Measurements from ENCODE around the gene SLC35A3.
"Not testable (repeated sequence)": the region's sequence is repeated elsewhere in the genome, so short reads cannot be mapped to it uniquely, and the experiment has no call there.

Gene SLC35A3
- total RNA-seq: 8.8 to 39.2 (median 23.5) reads per million in 17 experiments

DNA sequence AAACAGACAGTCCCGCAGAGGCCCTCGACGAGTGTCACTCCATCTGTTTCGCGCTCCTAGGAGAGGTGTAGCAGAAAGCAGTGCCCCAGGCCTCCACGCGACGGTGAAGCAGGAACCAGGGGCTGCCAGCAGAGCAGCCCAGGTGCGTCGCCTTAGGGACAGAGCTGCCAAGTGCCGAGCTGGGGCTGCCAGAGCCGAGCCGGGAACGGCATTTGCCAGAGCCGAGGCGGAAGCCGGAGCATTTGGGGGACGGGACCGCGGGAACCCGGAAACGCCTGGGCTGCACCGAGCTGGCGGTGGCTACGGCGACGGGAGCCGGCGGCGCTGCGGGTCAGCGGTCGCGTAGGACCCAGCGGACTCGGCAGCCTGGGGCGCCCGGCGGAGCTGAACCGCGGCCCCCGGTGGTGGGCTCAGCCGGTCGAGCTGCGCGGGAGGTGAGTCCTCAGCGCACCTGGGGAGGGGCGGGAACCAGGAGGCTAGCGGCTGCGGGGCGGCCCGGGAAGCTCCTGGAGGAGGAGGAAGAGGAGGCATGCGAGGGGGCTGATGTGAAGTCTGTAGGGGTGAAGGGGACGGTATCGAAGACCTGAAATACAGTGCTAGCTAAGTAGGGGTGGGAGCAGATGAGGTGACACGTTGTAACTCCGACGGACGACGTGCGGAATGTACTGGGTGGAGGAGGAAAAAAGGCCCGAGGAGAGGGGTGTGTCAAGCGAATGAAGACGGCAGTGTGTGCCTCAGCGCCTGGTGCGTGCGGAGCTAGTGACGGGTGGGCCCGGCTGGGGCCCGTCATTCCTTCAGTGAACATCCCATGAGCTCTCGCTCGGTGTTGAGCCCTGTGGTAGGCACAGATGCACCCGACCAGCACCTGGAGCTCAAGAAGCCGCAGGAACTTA is at the start of gene SLC35A3:
Gene SLC35A3 (plus strand): TSS at position 268 of the 893 bp plus-strand sequence. CDS start 23,559 bp downstream, outside the sequence.
- peak; percentile 84 to 92 (median 87) for DNase-seq

DNA sequence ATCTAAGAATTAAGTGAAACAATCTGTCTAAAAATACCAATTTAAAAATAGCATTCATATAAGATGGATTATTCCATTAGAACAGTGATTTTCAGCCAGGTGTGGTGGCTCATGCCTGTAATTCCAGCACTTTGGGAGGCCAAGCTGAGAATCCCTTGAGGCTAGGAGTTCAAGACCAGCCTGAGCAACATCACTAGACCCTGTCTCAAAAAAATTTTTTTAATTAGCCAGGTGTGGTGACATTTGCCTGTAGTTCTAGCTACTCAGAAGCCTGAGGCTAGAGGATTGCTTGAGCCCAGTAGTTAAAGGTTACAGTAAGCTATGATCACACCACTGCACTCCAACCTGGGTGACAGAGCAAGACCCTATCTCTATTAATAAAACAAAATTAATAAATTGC is 35.0 kb upstream of the SLC35A3 start:
- DNase-seq: no peak

DNA sequence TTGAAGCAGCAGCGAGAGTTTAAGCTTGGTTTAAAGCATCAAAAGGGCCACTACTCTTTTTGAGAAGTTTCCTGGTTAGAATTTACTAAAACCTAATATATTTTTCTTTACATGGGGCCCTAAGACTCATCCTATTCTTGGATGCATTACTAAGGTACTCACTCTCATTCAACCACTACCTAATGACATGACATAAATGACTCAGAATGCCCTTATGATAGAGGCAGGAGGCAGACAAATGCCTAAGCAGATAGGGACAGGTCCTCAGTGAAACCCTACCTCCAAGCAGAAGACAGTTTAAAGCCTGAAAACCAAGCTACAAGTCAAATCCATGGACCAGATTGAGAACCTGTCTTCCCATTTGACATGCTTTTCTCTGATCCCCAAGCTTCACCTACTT is 34.3 kb upstream of the SLC35A3 start:
- DNase-seq: no peak

DNA sequence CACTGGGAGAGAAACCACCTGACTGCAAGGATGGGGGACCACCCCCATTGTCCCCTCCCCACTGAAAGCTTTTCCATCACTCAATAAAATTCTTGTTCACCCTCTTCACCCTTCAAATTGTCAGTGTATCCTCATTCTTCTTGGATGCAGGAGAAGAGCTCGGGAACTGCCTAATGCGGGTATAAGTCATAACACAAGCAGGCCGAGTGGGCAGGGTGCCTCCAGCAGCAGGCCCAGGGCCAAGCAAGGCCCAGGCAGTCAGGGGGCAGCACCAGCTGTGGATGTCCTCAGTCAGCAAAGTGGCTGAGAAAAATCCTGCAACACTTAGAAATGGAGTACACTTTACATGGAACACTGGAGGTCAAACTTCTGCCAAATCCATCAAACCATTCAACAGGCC is 33.7 kb upstream of the SLC35A3 start:
- DNase-seq: no peak

DNA sequence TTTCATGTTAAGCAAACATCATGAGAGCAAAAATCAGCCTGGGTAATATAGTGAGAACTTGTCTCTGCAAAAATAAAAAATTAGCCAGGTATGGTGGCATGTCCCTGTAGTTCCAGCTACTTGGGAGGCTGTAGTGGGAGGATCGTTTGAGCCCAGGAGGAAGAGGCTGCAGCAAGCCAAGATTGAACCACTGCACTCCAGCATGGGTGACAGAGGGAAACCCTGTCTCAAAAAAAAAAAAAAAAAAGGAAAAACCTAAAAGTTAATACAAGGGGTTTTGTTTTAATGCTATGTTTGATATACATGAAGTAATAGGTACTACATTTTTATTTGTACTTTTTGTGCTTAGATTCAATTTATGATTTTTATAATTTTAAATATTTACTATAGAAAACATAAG is 27.1 kb upstream of the SLC35A3 start:
- DNase-seq: no peak

DNA sequence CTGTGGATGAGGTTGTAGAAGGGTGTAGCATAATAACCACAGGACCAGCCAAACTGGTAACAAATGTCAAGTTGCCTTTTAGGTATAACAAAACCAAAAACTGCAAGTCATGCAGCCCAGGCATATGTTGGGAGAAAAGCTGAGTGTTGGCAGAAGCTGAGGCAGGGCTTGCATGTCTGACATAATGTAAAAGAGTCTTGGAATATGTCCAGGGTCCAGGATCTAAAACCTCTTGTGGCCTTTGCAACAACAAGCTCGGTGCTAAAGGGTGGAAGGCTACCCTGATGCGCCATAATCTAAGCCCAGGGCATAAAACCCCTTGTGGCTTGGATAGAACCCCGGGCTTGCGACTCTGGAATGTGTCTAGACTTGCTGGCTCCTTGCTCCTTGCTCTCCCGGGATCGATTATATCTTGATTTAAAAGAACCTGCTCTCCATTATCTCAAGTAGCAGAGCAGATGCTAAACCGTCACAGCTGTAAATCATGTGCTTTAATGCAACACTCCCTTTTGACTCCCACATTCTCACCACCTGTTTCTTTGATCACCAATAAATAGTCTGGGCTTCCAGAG is 26.5 kb upstream of the SLC35A3 start:
- DNase-seq: no peak

DNA sequence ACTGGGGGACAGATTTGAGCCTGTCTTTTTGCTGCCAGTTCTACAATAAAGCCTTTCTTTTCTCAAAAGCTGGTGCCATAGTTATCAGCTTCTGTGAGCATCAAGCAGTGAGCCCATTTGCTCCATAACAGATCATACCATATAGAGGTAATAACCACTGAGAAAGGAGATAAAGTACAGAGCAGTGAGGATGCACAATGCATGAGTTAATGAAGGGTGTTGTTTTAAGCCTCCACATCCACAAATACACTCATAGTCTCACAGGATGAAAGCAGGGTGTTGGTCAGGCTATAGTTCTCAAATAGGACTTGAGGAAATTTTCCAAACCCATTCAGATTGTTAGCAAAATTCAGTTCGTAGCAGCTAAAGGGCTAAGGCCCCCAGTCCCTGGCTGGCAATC is 25.6 kb upstream of the SLC35A3 start:
- DNase-seq: no peak

DNA sequence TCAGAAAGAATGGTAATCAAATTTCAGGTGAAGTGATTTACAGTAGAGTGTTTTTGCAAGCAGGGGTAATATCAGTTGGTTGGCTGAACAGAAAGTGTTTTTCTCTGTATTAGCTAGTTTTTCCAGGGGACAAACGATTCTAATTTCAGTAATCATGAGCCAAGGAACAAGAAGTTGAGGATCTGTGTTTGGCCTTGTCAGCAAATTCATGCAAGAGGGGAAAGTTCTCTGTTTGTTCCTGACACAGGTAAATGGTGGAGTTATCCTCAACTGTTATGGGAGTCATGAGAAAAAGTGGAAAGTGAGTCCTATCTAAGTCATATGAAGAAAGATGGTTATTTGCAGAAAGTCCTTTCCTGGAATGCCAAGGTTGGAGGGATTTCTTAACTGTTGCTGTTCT is 24.6 kb upstream of the SLC35A3 start:
- DNase-seq: no peak

DNA sequence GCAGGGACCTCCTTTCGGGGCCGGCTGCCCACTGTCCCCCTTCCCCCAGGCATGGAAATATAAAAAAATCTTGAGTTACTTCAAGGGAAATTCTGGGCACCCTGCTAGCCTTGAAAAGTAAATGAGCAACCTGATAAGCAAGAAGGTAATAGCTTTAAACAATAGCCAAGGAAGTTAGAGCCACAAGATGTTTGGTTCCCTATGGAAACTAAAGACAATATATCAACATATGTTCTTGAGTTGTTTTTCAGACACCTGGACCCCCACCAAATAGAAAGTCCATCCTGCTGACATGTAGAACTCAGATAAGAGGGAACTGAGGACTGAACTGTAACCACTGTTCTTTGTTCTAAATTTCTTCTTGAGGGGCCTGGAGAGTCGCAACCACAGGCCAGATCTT is 19.3 kb upstream of the SLC35A3 start:
- DNase-seq: no peak

DNA sequence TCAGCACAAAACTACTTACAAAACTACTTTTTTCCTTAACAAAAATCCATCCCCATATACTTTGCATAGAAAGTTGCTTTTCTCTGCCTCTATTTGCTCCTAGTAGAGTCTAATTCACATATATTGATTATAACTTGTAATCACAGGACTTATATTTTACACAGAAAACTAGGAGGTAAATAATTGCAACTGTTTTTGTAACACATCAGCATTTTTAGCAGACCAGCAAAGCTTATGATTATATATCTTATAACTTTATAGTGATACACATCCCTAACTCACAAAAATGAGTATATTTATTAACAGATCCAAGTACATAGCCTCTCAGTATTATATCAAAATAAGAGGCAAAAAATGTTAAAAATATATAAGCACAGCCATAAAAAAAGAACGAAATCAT is 17.3 kb upstream of the SLC35A3 start:
- DNase-seq: no peak

DNA sequence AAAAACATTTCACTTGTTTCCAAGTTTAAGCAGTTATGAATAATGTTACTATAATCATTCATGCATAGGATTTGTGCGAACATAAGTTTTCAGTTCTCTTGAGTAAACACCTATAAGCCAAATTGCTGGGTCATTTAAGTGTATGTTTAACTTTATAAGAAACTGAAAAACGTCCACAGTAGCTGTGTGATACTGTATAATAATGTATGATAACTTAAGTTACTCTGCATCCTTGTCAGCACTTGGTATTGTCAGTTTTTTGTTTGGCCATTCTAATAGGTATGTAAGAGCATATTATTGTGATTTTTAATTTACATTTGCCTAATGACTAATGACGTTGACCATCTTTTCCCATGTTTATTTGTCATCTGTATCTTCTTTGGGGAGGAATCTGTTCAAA is 14.4 kb upstream of the SLC35A3 start:
- DNase-seq: no peak

DNA sequence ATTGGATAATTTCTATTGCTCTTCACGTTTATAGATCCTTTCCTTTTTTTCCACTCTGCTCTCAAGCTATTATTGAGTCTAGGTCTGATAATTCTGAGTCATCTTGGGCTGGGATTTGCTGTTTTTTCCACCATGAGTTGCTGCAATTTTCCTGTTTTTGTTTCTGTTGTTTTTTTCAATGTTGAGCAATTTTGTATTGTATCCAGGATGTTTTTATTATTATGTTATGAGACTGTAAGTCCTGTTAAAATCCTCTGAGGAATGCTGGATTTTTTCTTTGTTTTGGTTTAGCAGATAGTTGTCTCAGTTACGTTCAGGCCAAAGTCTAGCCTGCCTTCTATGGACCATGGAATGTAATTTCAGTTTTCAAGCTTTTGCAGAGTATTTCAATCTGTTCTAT is 13.0 kb upstream of the SLC35A3 start:
- DNase-seq: no peak

DNA sequence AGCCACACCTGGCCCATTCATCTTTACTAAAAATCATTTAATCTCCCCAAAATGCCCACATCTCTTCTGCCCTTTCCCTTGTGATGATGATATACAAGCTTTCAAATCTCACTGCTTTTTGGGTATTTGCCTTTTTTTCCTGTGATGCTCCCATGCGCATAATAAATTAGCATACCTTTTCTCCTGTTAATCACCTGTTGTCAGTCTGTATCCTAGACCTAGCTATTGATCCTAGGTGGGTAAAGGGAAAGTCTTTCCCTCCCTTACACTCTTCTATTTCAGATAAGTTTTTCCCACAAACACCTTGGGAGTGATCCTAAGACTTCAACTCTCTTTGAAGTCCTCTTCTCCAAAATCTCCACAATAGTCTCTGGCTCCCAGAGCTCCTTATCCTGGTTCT is 12.0 kb upstream of the SLC35A3 start:
- DNase-seq: no peak

DNA sequence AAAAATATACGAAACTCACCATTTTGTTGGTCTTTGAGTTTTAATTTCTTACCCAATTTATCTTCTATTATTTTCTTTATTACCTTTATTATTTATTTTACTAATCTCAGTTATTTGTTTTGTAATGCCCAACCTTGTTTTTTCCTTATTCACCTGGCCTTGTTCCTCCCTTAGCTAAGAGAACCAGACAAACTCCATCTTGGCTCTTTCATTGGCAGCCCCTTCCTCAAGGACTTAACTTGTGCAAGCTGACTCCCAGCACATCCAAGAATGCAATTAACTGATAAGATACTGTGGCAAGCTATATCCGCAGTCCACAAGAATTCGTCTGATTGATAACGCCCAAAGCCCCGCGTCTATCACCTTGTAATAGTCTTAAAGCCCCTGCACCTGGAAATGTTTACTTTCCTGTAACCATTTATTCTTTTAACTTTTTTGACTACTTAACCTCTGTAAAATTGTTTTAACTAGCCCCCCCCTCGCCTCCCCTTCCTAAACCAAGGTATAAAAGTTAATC is 10.5 kb upstream of the SLC35A3 start:
- DNase-seq: not testable (repeated sequence)

DNA sequence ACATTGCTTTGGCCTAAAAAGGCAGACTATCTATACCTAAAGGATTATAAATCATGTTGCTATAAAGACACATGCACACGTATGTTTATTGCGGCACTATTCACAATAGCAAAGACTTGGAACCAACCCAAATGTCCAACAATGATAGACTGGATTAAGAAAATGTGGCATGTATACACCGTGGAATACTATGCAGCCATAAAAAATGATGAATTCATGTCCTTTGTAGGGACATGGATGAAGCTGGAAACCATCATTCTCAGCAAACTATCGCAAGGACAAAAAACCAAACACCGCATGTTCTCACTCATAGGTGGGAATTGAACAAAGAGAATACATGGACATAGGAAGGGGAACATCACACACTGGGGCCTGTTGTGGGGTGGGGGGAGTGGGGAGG is 9.5 kb upstream of the SLC35A3 start:
- DNase-seq: not testable (repeated sequence)

DNA sequence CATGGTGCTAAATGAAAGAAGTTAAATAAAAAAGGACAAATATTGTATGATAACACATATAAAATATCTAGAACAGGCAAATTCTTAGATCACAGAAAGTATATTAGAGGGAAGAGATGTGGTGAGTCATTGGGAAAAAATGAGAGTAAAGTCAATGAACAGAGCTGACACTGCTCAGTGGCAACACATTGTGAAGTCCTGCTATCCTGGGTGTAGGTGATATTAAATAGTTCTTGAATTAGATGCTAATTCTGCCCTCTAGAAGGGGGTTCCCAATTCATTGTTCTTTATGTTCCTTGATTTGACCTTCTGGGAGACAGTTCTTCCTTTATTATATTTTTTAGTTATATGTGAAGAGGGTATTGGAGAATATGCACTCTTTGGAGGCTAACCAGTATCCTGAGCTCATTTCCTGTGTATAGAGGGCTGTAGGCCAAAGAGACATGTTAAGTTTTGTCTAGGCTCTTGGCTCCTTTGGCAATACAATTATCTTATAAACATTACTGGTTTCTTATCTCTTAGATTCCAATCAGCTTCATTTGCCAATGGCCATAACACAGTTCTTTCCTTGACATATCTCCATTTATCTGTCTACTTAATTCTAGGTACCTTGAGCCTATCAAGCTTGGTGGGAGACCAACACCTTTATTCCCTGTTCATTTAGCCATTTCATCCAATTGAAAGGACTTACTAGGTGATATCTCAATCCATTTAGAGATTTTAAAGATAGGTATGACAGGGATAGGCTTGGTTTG is 6.6 kb upstream of the SLC35A3 start:
- DNase-seq: no peak

DNA sequence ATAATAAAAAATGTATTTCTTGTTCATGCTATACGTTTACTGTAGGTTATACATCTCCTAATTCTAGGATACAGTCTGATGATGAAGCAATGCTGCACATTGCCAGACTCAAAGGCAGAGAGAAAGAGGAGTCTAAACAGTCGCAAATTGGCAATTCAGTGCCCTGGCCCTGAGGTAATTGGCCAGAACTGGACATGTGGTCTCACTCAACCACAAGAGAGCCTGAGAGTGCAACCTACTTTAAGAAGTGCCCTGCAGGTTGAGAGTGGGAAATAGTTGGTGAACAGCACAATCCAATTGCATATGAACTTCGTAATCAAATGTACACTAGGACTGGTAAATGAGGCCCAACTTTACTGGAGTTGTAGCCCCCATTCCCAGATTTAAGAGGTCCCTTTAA is 5.0 kb upstream of the SLC35A3 start:
- DNase-seq: no peak

DNA sequence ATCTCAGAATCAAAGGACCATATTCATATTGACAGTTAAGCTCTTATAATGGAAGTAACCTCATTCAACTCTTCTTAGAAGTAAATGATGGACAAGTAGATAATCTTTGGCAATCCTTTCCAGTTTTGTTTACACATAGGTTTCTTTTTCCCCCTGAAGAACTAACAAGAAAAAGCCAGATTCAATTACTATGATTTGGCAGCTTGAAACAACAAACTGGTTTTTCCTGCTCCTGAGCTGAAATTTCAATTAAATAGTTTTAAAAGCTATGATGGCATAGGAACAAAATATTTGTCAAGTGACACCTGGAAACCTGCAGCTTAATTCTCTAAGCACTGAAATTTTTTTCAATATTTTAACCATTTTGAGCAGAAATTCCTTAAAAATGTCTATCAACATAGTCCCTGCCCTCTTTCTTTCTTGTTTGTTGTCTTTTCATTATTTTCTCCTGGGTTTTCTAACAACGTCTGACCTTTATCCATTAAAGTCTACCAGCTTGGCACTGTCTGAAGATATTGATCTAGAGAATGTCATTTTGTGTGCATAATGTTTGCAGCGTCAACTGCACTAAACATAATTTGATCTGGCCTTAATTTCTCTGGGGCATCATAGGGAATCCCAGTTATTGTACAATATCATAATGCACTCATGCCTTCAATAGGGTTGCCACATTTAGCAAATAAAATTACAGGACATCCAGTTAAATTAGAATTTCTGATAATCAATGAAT is 4.0 kb upstream of the SLC35A3 start:
- DNase-seq: no peak

DNA sequence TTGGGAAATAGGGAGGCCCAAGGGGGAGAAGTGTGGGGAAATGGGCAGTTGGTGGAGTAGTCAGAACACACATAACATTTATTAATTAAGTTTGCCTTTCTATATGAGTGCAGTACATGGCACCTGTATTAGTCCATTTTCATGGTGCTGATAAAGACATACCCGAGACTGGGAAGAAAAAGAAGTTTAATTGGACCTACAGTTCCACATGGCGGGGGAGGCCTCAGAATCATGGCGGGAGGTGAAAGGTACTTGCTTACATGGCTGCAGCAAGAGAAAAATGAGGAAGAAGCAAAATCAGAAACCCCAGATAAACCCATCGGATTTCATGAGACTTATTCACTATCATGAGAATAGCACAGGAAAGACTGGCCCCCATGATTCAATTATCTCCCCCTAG is 1.6 kb upstream of the SLC35A3 start:
- no peak for DNase-seq

DNA sequence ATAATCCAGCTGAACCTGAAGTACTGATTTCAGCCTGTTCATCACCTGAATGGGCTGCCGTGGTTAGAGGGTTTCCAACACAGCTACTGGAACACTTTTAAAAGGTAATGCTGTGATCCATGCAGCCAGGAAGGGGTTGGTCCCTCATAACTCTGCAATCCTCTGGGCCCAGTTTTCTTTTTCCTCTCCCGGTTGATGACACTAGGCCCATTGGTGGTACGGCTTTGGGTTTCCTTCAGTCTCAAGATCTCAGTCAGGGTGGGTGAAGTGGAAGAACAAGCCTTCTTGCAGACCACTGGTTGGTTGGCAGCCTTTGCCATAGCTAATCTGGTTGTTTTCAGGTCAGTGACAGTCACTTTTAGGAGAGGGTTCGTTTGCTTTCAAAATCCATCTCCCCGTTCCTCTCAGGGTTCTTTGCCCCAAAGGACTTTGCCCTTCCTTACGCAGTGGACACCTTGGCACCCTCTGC is 502 bp upstream of the SLC35A3 start:
- peak in 2 of 4 experiments; percentile 2 to 8 for DNase-seq

DNA sequence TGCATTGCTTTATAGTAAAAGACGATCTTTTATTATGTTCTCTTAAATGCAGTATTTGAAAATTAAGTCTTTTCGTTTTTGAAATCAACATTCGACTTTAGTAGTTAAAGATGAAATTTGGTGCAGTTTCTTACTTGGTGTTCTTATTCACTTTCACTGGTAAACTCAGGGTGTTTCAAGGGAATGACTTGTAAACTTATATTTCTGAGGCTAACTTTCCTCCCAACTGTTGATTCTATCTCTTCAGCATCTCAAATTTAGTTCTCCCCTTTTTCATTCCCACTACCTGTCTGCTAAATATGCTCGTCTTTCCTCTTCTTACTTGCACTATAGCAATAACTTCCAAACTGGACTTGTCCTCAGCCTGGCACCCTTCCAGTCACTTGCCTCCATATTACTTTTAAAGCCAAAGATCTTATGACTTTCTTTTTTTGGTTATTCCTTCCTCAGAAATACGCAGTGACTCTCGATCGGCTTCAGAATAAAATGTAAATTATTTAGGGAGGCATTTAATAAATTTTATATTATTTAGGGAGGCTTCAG is 988 bp downstream of the SLC35A3 start:
- DNase-seq: peak in 1 of 4 experiments; percentile 6

DNA sequence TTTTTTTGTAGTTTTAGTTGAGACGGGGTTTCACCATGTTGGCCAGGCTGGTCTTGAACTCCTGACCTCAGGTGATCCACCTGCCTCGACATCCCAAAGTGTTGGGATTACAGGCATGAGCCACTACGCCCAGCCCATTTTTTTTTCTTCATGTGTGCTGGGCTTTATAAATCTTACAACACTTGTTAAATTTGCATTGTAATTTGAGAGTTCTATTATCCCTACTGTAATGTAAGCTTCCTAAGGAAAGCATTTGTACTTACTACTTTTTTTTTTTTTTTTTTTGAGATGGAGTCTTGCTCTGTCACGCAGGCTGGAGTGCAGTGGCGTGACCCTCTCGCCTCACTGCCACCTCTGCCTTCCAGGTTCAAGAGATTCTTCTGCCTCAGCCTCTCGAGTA is 2.3 kb downstream of the SLC35A3 start:
- not testable (repeated sequence) for DNase-seq

Data from suppressor macrophage (primary cell).